ENCODE data around the gene RABEPK. TPM values are rescaled to one million over a fixed set of nuclear protein-coding genes. Genes with fewer than 3 reads are reported as not detected.

Gene RABEPK
- total and polyA plus RNA-seq, 4 donors: 12.7 to 23.9 (median 20.6) TPM

DNA sequence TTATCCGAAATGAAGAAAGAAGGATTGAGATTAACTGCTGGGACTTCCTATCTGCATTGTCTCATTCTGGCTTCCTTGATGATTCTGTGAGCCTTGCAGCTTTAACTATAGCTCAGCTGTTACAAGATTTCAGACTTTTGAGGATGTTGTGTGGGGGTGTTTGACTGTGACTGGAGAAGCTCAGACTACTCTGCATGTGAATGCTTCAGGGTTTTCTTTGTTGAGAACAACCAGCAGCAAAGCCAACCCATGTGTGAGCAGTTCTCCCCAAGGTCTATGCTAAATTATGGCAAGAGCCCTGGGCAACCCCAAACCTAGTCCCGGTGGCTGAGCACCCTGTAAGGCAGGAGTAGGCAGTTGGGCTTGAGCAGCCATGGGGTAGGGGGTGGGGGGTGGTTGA lies 48.6 kb upstream of the RABEPK start:
- DNase-seq (ENCODE audit: low spot score): no peak
- no peaks in the 10 kb centered on the region for H3K9me3 ChIP-seq (ENCODE audit: control insufficient read depth in 4 of 4, low read length in 3 of 4)
- H3K27me3 ChIP-seq (ENCODE audit: control insufficient read depth in 4 of 4, insufficient read depth in 4 of 4, low read length in 3 of 4): no peaks in the 10 kb centered on the region
- 95% methylated on average over 2 of the region's 2 CpGs for WGBS
- H3K4me1 ChIP-seq (ENCODE audit: control insufficient read depth in 4 of 4, insufficient read depth in 4 of 4, low read length in 3 of 4): peaks cover 3 to 18% (median 6%) of the 10 kb centered on the region in 4 donors
- no peak overlapping the region for H3K27ac ChIP-seq (ENCODE audit: low read depth in 1 of 2, low read length in 2 of 2)
- H3K4me3 ChIP-seq (ENCODE audit: low read depth in 1 of 3, low read length in 3 of 3): no peak overlapping the region
- TF ChIP-seq HNF4A (conservative IDR thresholded peaks at IDR 0.05): no peak
- no peak for TF ChIP-seq RAD21 (IDR thresholded peaks at IDR 0.05)
- no peak for TF ChIP-seq EGR1 (IDR thresholded peaks at IDR 0.05; ENCODE audit: low read depth in 2 of 2)
- no peak for TF ChIP-seq NR2F2 (IDR thresholded peaks at IDR 0.05)
- no peak for TF ChIP-seq GABPA (IDR thresholded peaks at IDR 0.05 in 1 of 2, conservative IDR thresholded peaks at IDR 0.05 in 1 of 2)
- no peak for TF ChIP-seq HNF4G (IDR thresholded peaks at IDR 0.05)
- TF ChIP-seq, protein P1, sequence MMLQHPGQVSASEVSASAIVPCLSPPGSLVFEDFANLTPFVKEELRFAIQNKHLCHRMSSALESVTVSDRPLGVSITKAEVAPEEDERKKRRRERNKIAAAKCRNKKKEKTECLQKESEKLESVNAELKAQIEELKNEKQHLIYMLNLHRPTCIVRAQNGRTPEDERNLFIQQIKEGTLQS (IDR thresholded peaks at IDR 0.05): no peak
- TF ChIP-seq RXRA (IDR thresholded peaks at IDR 0.05): no peak
- TF ChIP-seq TAF1 (conservative IDR thresholded peaks at IDR 0.05): no peak
- TF ChIP-seq, protein P2, sequence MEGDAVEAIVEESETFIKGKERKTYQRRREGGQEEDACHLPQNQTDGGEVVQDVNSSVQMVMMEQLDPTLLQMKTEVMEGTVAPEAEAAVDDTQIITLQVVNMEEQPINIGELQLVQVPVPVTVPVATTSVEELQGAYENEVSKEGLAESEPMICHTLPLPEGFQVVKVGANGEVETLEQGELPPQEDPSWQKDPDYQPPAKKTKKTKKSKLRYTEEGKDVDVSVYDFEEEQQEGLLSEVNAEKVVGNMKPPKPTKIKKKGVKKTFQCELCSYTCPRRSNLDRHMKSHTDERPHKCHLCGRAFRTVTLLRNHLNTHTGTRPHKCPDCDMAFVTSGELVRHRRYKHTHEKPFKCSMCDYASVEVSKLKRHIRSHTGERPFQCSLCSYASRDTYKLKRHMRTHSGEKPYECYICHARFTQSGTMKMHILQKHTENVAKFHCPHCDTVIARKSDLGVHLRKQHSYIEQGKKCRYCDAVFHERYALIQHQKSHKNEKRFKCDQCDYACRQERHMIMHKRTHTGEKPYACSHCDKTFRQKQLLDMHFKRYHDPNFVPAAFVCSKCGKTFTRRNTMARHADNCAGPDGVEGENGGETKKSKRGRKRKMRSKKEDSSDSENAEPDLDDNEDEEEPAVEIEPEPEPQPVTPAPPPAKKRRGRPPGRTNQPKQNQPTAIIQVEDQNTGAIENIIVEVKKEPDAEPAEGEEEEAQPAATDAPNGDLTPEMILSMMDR (IDR thresholded peaks at IDR 0.05; ENCODE audit: low read depth, low read length, missing input control): no peak
- TF ChIP-seq, protein P3, sequence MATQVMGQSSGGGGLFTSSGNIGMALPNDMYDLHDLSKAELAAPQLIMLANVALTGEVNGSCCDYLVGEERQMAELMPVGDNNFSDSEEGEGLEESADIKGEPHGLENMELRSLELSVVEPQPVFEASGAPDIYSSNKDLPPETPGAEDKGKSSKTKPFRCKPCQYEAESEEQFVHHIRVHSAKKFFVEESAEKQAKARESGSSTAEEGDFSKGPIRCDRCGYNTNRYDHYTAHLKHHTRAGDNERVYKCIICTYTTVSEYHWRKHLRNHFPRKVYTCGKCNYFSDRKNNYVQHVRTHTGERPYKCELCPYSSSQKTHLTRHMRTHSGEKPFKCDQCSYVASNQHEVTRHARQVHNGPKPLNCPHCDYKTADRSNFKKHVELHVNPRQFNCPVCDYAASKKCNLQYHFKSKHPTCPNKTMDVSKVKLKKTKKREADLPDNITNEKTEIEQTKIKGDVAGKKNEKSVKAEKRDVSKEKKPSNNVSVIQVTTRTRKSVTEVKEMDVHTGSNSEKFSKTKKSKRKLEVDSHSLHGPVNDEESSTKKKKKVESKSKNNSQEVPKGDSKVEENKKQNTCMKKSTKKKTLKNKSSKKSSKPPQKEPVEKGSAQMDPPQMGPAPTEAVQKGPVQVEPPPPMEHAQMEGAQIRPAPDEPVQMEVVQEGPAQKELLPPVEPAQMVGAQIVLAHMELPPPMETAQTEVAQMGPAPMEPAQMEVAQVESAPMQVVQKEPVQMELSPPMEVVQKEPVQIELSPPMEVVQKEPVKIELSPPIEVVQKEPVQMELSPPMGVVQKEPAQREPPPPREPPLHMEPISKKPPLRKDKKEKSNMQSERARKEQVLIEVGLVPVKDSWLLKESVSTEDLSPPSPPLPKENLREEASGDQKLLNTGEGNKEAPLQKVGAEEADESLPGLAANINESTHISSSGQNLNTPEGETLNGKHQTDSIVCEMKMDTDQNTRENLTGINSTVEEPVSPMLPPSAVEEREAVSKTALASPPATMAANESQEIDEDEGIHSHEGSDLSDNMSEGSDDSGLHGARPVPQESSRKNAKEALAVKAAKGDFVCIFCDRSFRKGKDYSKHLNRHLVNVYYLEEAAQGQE (IDR thresholded peaks at IDR 0.05): no peak
- no peak for TF ChIP-seq SP1 (IDR thresholded peaks at IDR 0.05)
- no peak for TF ChIP-seq JUND (IDR thresholded peaks at IDR 0.05)
- H3K9ac ChIP-seq (ENCODE audit: low read depth in 1 of 2, low read length in 2 of 2): no peak overlapping the region
- H3K36me3 ChIP-seq (ENCODE audit: control insufficient read depth in 4 of 4, insufficient read depth in 3 of 4, low read depth in 1 of 4, low read length in 3 of 4): peaks cover 0 to 22% (median 12%) of the 10 kb centered on the region in 4 donors

DNA sequence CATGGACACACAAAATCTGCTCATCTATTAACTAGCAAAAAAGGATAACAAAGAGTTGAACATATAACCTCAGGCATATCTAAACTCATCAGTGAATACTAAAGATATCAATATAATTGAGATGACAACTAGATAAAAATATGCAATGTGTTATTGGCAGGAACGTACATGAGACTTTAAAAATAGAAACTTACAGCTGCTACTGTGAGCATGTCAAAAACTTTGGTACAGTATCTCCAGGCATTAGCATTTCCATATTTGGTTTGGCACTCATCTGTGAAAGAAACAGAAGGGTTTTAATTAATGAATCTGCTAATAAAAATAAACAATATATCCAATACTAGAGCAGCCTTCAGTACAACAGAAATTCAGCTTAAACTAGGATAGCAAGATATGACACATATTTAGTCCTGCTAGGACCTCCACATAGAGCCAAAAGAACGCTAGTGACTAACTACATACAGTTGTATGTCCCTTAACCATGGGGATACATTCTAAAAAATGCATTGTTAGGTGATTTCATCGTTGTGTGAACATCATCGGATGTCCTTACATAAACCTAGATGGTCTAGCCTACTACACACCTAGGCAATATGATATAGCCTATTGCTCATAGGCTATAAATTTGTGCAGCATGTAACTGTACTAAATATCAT lies 46.5 kb upstream of the RABEPK start:
- 91% methylated on average over 4 of the region's 4 CpGs for WGBS
- Histone ChIP-seq H3K27me3 (ENCODE audit: control insufficient read depth in 4 of 4, insufficient read depth in 4 of 4, low read length in 3 of 4) (no peaks in the 10 kb centered on the region), H3K36me3 (ENCODE audit: control insufficient read depth in 4 of 4, insufficient read depth in 3 of 4, low read depth in 1 of 4, low read length in 3 of 4) (peaks cover 0 to 30% (median 15%) of the 10 kb centered on the region in 4 donors), H3K9me3 (ENCODE audit: control insufficient read depth in 4 of 4, low read length in 3 of 4) (no peaks in the 10 kb centered on the region), H3K4me1 (ENCODE audit: control insufficient read depth in 4 of 4, insufficient read depth in 4 of 4, low read length in 3 of 4) (peaks cover 2 to 16% (median 6%) of the 10 kb centered on the region in 4 donors), H3K27ac (ENCODE audit: low read depth in 1 of 2, low read length in 2 of 2) (no peak overlapping the region), H3K9ac (ENCODE audit: low read depth in 1 of 2, low read length in 2 of 2) (no peak overlapping the region), H3K4me3 (ENCODE audit: low read depth in 1 of 3, low read length in 3 of 3) (no peak overlapping the region)
- no peak for DNase-seq (ENCODE audit: low spot score)
- TF ChIP-seq SP1 (IDR thresholded peaks at IDR 0.05) (no peak), RAD21 (IDR thresholded peaks at IDR 0.05) (no peak), TAF1 (conservative IDR thresholded peaks at IDR 0.05) (no peak), JUND (IDR thresholded peaks at IDR 0.05) (no peak), FOXA1 (IDR thresholded peaks at IDR 0.05) (no peak), HNF4A (conservative IDR thresholded peaks at IDR 0.05) (no peak), HNF4G (IDR thresholded peaks at IDR 0.05) (no peak), YY1 (IDR thresholded peaks at IDR 0.05) (no peak), EGR1 (IDR thresholded peaks at IDR 0.05; ENCODE audit: low read depth in 2 of 2) (no peak), FOXA2 (IDR thresholded peaks at IDR 0.05) (no peak), GABPA (IDR thresholded peaks at IDR 0.05 in 1 of 2, conservative IDR thresholded peaks at IDR 0.05 in 1 of 2) (no peak)
- TF ChIP-seq, protein P1 (IDR thresholded peaks at IDR 0.05): no peak
- TF ChIP-seq, protein P4, sequence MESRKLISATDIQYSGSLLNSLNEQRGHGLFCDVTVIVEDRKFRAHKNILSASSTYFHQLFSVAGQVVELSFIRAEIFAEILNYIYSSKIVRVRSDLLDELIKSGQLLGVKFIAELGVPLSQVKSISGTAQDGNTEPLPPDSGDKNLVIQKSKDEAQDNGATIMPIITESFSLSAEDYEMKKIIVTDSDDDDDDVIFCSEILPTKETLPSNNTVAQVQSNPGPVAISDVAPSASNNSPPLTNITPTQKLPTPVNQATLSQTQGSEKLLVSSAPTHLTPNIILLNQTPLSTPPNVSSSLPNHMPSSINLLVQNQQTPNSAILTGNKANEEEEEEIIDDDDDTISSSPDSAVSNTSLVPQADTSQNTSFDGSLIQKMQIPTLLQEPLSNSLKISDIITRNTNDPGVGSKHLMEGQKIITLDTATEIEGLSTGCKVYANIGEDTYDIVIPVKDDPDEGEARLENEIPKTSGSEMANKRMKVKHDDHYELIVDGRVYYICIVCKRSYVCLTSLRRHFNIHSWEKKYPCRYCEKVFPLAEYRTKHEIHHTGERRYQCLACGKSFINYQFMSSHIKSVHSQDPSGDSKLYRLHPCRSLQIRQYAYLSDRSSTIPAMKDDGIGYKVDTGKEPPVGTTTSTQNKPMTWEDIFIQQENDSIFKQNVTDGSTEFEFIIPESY (IDR thresholded peaks at IDR 0.05): no peak
- TF ChIP-seq, protein P3 (IDR thresholded peaks at IDR 0.05): no peak
